Measurements from ENCODE around the gene CA5A.

DNA sequence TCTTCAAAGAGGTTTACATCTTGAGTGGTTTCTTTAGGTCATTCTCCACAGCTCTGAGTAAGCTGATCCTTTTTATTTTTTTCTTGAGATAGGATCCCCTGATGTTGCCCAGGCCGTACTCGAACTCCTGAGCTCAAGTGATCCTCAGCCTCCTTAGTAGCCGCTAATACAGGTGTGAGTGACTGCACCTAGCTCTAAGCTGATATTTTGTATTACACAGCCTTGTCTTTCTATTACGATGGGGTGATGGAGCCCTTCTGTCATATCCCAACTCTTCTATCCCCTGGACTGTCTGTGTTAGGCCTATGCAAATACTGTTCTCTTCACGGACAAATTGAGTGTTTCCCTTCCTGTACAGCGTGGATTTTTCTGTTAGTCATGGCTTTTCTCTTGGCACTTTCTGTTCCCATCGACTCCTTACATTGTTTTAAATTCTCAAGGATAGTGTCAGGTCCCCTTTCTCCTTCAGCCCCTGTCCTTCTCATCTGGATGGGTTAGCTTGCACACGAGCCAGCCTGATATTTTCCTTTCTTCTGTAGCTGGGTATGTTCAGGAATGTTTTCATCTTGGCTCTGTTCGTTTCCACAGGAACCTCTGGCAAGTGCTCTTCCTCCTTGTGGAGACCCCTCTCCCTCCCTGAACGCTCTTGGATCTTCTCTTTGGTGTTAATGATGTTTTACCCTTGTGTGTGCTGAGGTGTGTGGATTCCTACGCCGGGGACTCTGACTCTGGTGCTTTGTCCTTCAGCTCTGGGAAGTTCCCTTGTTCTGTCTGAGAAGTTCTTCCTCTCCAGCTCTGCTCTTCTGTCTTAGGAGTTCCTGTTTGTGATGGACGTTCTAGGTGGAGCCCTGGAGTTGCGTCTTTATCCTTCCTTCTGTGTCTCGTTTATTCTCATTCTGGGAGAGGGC, 17.2 kb upstream of the CA5A start:
- no peak for TF ChIP-seq POLR2A (IDR thresholded peaks at IDR 0.05)
- TF ChIP-seq, protein P1, sequence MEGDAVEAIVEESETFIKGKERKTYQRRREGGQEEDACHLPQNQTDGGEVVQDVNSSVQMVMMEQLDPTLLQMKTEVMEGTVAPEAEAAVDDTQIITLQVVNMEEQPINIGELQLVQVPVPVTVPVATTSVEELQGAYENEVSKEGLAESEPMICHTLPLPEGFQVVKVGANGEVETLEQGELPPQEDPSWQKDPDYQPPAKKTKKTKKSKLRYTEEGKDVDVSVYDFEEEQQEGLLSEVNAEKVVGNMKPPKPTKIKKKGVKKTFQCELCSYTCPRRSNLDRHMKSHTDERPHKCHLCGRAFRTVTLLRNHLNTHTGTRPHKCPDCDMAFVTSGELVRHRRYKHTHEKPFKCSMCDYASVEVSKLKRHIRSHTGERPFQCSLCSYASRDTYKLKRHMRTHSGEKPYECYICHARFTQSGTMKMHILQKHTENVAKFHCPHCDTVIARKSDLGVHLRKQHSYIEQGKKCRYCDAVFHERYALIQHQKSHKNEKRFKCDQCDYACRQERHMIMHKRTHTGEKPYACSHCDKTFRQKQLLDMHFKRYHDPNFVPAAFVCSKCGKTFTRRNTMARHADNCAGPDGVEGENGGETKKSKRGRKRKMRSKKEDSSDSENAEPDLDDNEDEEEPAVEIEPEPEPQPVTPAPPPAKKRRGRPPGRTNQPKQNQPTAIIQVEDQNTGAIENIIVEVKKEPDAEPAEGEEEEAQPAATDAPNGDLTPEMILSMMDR (IDR thresholded peaks at IDR 0.05): no peak

All from uterus (tissue), 2 donors.